Thoracic aorta (tissue), 2 donors: ENCODE measurements around the gene CDK6. TPM values are rescaled to one million over a fixed set of nuclear protein-coding genes. Genes with fewer than 3 reads are reported as not detected.

Experiments
- ATAC-seq: fragments of 150-250 bp; one replicate; pipeline ENCODE4 v1.8.0; 2017; ENCODE audit warnings: low read depth; ENCODE audit not compliant: insufficient number of reproducible peaks, low FRiP score
- DNase-seq: peaks from one replicate; pipeline ENCODE4 v3.0.0-alpha.2; 2020; ENCODE audit warnings: low spot score
- H3K27ac ChIP-seq, 2 donors: fragments of 200-600 bp; sonication (generic); 1 replicate in 1 of 2; 2 replicates in 1 of 2; pipeline ENCODE4 v1.5.1; 2016; ENCODE audit warnings: mild to moderate bottlenecking in 2 of 2, moderate library complexity in 2 of 2
- H3K27me3 ChIP-seq: fragments of 200-600 bp; sonication (generic); replicated peaks from 2 replicates; pipeline ENCODE4 v1.6.0; 2016; ENCODE audit warnings: mild to moderate bottlenecking; ENCODE audit not compliant: insufficient read depth
- H3K36me3 ChIP-seq: fragments of 200-600 bp; sonication (generic); one replicate; pipeline ENCODE4 v1.5.1; 2016
- H3K4me1 ChIP-seq, 2 donors: fragments of 200-600 bp; sonication (generic); 1 replicate in 1 of 2; 2 replicates in 1 of 2; pipeline versions ENCODE4 v1.5.1 to v1.6.0; 2016; ENCODE audit warnings: low read depth in 2 of 2, mild to moderate bottlenecking in 1 of 2; ENCODE audit not compliant: control insufficient read depth in 1 of 2
- H3K4me3 ChIP-seq: fragments of 200-600 bp; sonication (generic); 2 replicates; pipeline ENCODE4 v1.5.1; 2016; ENCODE audit warnings: mild to moderate bottlenecking
- H3K9me3 ChIP-seq: fragments of 200-600 bp; sonication (generic); 2 replicates; pipeline ENCODE4 v1.5.1; 2016
- total RNA-seq, 2 donors: library from RNA; depleted of rRNA; stranded (reverse); fragments of >200 nt; gene quantifications; one replicate each; pipeline versions ENCODE4 v1.1.0 to v1.2.3, GENCODE V29; 2016
- TF ChIP-seq, protein P1 (sequence below): fragments of 200-600 bp; sonication (generic); IDR thresholded peaks from one replicate; pipeline ENCODE4 v1.5.1; 2019; ENCODE audit warnings: antibody characterized with exemption

The CDK6 gene
- total RNA-seq, 2 donors from 2014 or later, result 25.5 to 31.8 TPM

DNA sequence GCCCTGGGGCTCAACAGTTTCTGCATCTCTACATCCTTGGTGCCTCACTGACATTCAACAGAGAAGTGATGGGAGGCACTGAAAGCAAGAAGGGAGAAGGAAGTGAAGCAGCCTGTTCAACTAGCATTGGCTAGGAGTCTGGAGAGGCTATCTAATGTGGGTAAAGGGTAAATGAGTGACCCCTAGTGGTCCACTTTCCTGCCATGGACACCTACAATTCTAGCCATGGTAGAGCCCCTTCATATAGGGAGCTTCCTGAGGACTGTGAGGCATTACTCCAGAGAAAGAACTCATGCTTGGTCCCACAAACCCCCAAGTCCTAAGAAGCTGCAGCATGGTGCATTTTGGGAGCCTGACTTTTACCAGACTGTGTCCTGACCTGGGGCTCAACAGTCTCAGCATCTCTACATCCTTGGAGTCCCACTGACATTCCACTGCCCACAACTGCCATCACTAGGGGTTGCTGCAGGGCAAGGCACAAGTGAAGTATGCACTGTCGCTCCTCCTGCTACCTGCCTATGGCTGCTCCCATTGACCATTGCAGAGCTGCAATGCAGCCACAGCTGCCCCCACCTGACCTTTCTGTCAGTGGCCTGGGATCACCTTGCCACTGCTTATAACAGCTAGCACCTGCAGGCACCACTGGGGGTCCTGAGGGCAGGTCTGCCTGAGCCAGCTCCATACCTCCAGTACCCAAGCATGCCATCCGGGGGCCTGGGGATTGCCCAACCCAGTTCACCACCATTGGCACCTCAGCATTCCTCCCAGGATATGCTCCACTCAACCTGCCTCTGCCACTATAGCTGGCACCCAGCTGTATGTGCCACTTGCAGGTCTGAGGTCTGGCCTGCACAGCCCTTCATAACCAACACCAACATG is 44.1 kb upstream of the CDK6 start:
- no peaks in the 10 kb centered on the region for H3K36me3 ChIP-seq
- TF ChIP-seq, protein P1, sequence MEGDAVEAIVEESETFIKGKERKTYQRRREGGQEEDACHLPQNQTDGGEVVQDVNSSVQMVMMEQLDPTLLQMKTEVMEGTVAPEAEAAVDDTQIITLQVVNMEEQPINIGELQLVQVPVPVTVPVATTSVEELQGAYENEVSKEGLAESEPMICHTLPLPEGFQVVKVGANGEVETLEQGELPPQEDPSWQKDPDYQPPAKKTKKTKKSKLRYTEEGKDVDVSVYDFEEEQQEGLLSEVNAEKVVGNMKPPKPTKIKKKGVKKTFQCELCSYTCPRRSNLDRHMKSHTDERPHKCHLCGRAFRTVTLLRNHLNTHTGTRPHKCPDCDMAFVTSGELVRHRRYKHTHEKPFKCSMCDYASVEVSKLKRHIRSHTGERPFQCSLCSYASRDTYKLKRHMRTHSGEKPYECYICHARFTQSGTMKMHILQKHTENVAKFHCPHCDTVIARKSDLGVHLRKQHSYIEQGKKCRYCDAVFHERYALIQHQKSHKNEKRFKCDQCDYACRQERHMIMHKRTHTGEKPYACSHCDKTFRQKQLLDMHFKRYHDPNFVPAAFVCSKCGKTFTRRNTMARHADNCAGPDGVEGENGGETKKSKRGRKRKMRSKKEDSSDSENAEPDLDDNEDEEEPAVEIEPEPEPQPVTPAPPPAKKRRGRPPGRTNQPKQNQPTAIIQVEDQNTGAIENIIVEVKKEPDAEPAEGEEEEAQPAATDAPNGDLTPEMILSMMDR, result peak; percentile 29
- H3K27me3 ChIP-seq, result no peaks in the 10 kb centered on the region
- no peaks in the 10 kb centered on the region for H3K9me3 ChIP-seq
- DNase-seq (no peak), ATAC-seq (no peak)
- no peak overlapping the region for H3K27ac ChIP-seq
- no peak overlapping the region for H3K4me3 ChIP-seq
- H3K4me1 ChIP-seq, result no peaks in the 10 kb centered on the region

DNA sequence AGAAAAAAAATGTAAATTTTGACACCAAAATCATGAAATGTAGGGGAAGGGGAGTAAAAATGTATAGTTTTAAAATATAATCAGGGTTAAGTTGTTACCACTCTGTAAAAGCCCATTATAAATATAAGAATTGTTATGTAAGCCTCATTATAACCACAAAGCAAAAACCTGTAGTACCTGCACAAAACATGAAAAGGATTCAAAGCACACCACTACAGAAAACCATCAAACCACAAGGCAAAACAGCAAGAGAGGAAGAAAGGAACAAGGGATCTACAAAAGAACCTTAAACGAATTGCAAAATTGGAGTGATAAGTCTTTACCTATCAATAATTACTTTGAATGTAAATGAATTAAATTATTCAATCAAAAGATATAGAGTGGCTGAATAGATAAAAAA is 41.0 kb upstream of the CDK6 start:
- Histone ChIP-seq H3K4me1 (peaks cover 0 to 6% of the 10 kb centered on the region in 2 donors), H3K9me3 (no peaks in the 10 kb centered on the region), H3K36me3 (no peaks in the 10 kb centered on the region), H3K27me3 (no peaks in the 10 kb centered on the region), H3K27ac (no peak overlapping the region), H3K4me3 (no peak overlapping the region)
- TF ChIP-seq, protein P1, result no peak
- DNase-seq (no peak), ATAC-seq (no peak)

DNA sequence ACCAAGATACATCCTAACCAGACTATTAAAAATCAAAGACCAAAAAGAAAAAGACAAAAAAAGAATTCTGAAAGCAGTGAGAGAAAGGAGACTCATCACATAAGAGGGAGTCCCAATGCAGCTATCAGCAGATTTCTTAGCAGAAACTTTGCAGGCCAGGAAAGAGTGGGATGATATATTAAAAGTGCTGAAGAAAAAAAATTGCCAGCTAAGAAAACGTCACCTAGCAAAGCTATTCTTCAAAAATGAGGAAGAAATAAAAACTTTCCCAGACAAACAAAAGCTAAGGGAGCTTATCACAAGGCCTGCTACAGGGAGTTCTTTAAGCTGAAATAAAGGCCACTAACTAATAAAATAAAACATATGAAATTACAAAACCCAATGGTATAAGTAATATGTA is 40.5 kb upstream of the CDK6 start:
- Histone ChIP-seq H3K4me1 (peaks cover 0 to 9% of the 10 kb centered on the region in 2 donors), H3K4me3 (no peak overlapping the region), H3K27ac (no peak overlapping the region), H3K27me3 (no peaks in the 10 kb centered on the region), H3K9me3 (no peaks in the 10 kb centered on the region), H3K36me3 (no peaks in the 10 kb centered on the region)
- DNase-seq (no peak), ATAC-seq (no peak)
- TF ChIP-seq, protein P1, result no peak

GRCh38 chr7:92875719-92876118 is 39.3 kb upstream of the CDK6 start:
- TF ChIP-seq, protein P1, result no peak
- no peak overlapping the region for H3K4me3 ChIP-seq
- H3K27ac ChIP-seq, result no peak overlapping the region
- ATAC-seq (no peak), DNase-seq (no peak)
- no peaks in the 10 kb centered on the region for H3K9me3 ChIP-seq
- H3K27me3 ChIP-seq, result no peaks in the 10 kb centered on the region
- H3K4me1 ChIP-seq, result peaks cover 0 to 9% of the 10 kb centered on the region in 2 donors
- no peaks in the 10 kb centered on the region for H3K36me3 ChIP-seq

DNA sequence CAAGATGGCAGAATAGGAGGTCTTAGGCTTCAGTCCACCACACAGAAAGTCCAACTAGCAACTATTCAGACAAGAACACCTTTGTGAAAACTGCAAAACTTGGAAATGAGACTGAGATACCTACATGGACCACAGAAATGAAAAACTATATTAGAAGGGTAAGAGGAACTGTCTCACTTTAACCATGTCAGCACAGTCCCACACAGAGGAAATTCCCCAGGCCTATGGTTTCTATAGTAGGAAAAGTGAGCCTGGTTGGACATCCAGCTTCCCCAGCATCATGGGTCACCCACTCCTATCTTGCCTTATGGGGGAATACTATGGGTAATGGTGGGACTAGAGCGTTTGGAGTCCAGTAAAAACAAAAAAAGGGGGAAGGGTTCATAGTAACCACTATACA is 38.8 kb upstream of the CDK6 start:
- Histone ChIP-seq H3K9me3 (no peaks in the 10 kb centered on the region), H3K27ac (no peak overlapping the region), H3K27me3 (no peaks in the 10 kb centered on the region), H3K36me3 (no peaks in the 10 kb centered on the region), H3K4me3 (no peak overlapping the region), H3K4me1 (peaks cover 0 to 9% of the 10 kb centered on the region in 2 donors)
- DNase-seq (no peak), ATAC-seq (no peak)
- TF ChIP-seq, protein P1, result no peak
